Ishikawa (cell line): ENCODE results near the gene ECT2.

Experiments used
- CREB1 ChIP-seq: IDR thresholded peaks from 2 replicates; pipeline ENCODE4 v1.6.1; 2012; ENCODE audit warnings: low read depth
- EGR1 ChIP-seq: IDR thresholded peaks from 2 replicates; pipeline ENCODE4 v1.6.1; 2012
- NFIC ChIP-seq: IDR thresholded peaks from 2 replicates; pipeline ENCODE4 v1.6.1; 2012
- TAF1 ChIP-seq: IDR thresholded peaks from 2 replicates; pipeline ENCODE4 v1.6.1; 2012; ENCODE audit warnings: low read depth, mild to moderate bottlenecking

DNA sequence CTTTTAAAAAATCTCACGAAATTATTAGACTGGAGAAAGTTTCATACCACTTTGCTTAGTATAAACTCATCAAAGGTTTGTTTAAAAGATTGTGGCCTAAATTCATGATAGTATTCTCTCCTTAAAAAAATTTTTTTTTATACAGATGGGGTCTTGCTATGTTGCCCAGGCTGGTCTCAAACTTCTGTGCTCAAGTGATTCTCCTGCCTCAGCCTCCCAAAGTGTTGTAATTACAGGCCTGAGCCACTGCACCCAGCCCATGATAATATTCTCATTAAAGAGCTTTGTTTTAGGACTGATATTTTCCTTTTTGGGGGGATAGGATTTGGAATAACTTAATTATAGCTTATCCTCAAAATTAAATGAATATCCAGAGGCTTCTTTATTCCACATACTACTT, 19.9 kb downstream of the ECT2 start:
- TF ChIP-seq NFIC (no peak), TAF1 (no peak), CREB1 (no peak), EGR1 (no peak)
